ENCODE results near the gene TRPV6.

The TRPV6 gene

GRCh38 chr7:142916508-142916907, 31.0 kb upstream of the TRPV6 start (continued):
- TF ChIP-seq ESRRG (CRISPR knock-in tag; IDR thresholded peaks at IDR 0.05), result no peak

- TF ChIP-seq PPARA (CRISPR knock-in tag; IDR thresholded peaks at IDR 0.05; ENCODE audit: borderline replicate concordance) (no peak), PATZ1 (CRISPR knock-in tag; IDR thresholded peaks at IDR 0.05; ENCODE audit: borderline replicate concordance) (no peak), TSHZ2 (CRISPR knock-in tag; IDR thresholded peaks at IDR 0.05) (no peak), BACH2 (CRISPR knock-in tag; IDR thresholded peaks at IDR 0.05; ENCODE audit: borderline replicate concordance) (no peak), GLIS3 (CRISPR knock-in tag; IDR thresholded peaks at IDR 0.05) (no peak), CSRNP3 (CRISPR knock-in tag; IDR thresholded peaks at IDR 0.05) (no peak), RARB (CRISPR knock-in tag; IDR thresholded peaks at IDR 0.05) (no peak), OSR1 (CRISPR knock-in tag; IDR thresholded peaks at IDR 0.05) (no peak), POU6F1 (CRISPR knock-in tag; IDR thresholded peaks at IDR 0.05; ENCODE audit: borderline replicate concordance, low read depth) (no peak), ARNTL (CRISPR knock-in tag; IDR thresholded peaks at IDR 0.05; ENCODE audit: borderline replicate concordance, low read depth) (no peak), ZNF8 (CRISPR knock-in tag; IDR thresholded peaks at IDR 0.05) (no peak), ZFP30 (CRISPR knock-in tag; IDR thresholded peaks at IDR 0.05) (no peak), ZFP3 (CRISPR knock-in tag; IDR thresholded peaks at IDR 0.05) (no peak), CREB5 (CRISPR knock-in tag; IDR thresholded peaks at IDR 0.05; ENCODE audit: low read depth) (no peak), TCF4 (CRISPR knock-in tag; IDR thresholded peaks at IDR 0.05; ENCODE audit: borderline replicate concordance) (no peak), TOX (CRISPR knock-in tag; IDR thresholded peaks at IDR 0.05; ENCODE audit: borderline replicate concordance) (no peak)
- no peak for ATAC-seq
Measured at GRCh38 chr7:142915315-142915714, 29.8 kb upstream of the TRPV6 start.

- no peak for ATAC-seq
- no peak for TF ChIP-seq BACH2 (CRISPR knock-in tag; IDR thresholded peaks at IDR 0.05; ENCODE audit: borderline replicate concordance)
- TF ChIP-seq PPARA (CRISPR knock-in tag; IDR thresholded peaks at IDR 0.05; ENCODE audit: borderline replicate concordance), result no peak
- TF ChIP-seq RARB (CRISPR knock-in tag; IDR thresholded peaks at IDR 0.05), result no peak
- TF ChIP-seq PATZ1 (CRISPR knock-in tag; IDR thresholded peaks at IDR 0.05; ENCODE audit: borderline replicate concordance), result no peak
- no peak for TF ChIP-seq ZNF70 (CRISPR knock-in tag; IDR thresholded peaks at IDR 0.05)
- no peak for TF ChIP-seq SNAI2 (CRISPR knock-in tag; IDR thresholded peaks at IDR 0.05)
- TF ChIP-seq ZFP3 (CRISPR knock-in tag; IDR thresholded peaks at IDR 0.05), result no peak
- TF ChIP-seq CSRNP3 (CRISPR knock-in tag; IDR thresholded peaks at IDR 0.05), result no peak
- no peak for TF ChIP-seq TCF4 (CRISPR knock-in tag; IDR thresholded peaks at IDR 0.05; ENCODE audit: borderline replicate concordance)
- no peak for TF ChIP-seq ZC3H10 (CRISPR knock-in tag; IDR thresholded peaks at IDR 0.05)
- TF ChIP-seq ZFP30 (CRISPR knock-in tag; IDR thresholded peaks at IDR 0.05), result no peak
- no peak for TF ChIP-seq CSDC2 (CRISPR knock-in tag; IDR thresholded peaks at IDR 0.05)
- TF ChIP-seq ZNF565 (CRISPR knock-in tag; conservative IDR thresholded peaks at IDR 0.05; ENCODE audit: low read depth), result no peak
- TF ChIP-seq ESRRG (CRISPR knock-in tag; IDR thresholded peaks at IDR 0.05), result no peak
- TF ChIP-seq ARNTL (CRISPR knock-in tag; IDR thresholded peaks at IDR 0.05; ENCODE audit: borderline replicate concordance, low read depth), result no peak
- no peak for TF ChIP-seq POU6F1 (CRISPR knock-in tag; IDR thresholded peaks at IDR 0.05; ENCODE audit: borderline replicate concordance, low read depth)
- no peak for TF ChIP-seq ISL1 (CRISPR knock-in tag; IDR thresholded peaks at IDR 0.05)
Measured at GRCh38 chr7:142914121-142914520, 28.6 kb upstream of the TRPV6 start.

Measured in SK-N-SH treated with all-trans-retinoic acid at 6 μM for 48 hours (cell line).